ENCODE results near the gene TNK2. TPM values are rescaled to one million over a fixed set of nuclear protein-coding genes. Genes with fewer than 3 reads are reported as not detected.

TNK2 gene
- total RNA-seq, 1 experiment from 2014 or later: 72.3 TPM

- in situ Hi-C loops (cut with HindIII; ENCODE audit: low pct_unique_long_range_greater_than_20kb, low sequenced_read_pairs): no loop called here
Observed at GRCh38 chr3:195859846-195860411, 48.4 kb downstream of the TNK2 start.

More at GRCh38 chr3:195859846-195860411, 48.4 kb downstream of the TNK2 start:
- H3K27ac ChIP-seq (ENCODE audit: low read length): no peak overlapping the region
- BruUV-seq (replicated peaks): no TSS peak
- TF ChIP-seq REST (IDR thresholded peaks at IDR 0.05; ENCODE audit: insufficient read depth in 1 of 2, low read depth in 2 of 2, low read length in 1 of 2) (no peak), POLR2AphosphoS5 (IDR thresholded peaks at IDR 0.05; ENCODE audit: low read depth, low read length) (no peak), SIN3A (IDR thresholded peaks at IDR 0.05; ENCODE audit: borderline replicate concordance, insufficient read depth, low read depth, low read length) (no peak), TCF7L2 (IDR thresholded peaks at IDR 0.05; ENCODE audit: low read depth, low read length) (no peak), CTCF (IDR thresholded peaks at IDR 0.05) (no peak)
- no peaks in the 10 kb centered on the region for H3K9me3 ChIP-seq (ENCODE audit: control insufficient read depth, insufficient read depth, low read depth, low read length)
- no peaks in the 10 kb centered on the region for H3K27me3 ChIP-seq (ENCODE audit: control insufficient read depth, insufficient read depth, low read length)
- ATAC-seq: no peak
- no peak overlapping the region; a peak in 1 of 4 replicates for H3K4me3 ChIP-seq (ENCODE audit: low read depth in 2 of 2, low read length in 2 of 2)
- H3K36me3 ChIP-seq (ENCODE audit: control insufficient read depth, insufficient read depth, low read length): no peaks in the 10 kb centered on the region
- ChIA-PET POLR2A (interaction anchor here (0.6 kb wide), 1 partner anchor 36 kb away, joined by 6 read pairs; no protein-coding TSS in a partner anchor), CTCF (interaction anchor here (0.6 to 1.4 kb wide), 9 partner anchors 9 to 101 kb away, joined by 3 to 14 read pairs (median 6); no protein-coding TSS in a partner anchor)
- no peak for DNase-seq (ENCODE audit: low read depth, low spot score)
- intact Hi-C loops (cut with micrococcal nuclease; ENCODE audit: unreplicated experiment): loop anchor here (10.0 kb wide), 1 partner anchor 135 kb away; no protein-coding TSS in a partner anchor
- peaks cover 10% of the 10 kb centered on the region; the same call in 1 of the 2 replicates for H3K4me1 ChIP-seq (ENCODE audit: control insufficient read depth, insufficient read depth, low read length)

Data from Panc1 (cell line).